GM20431 (cell line): Measurements from ENCODE around the gene ATP23.

Source experiments
- in situ Hi-C: fragments of 300-500 bp; cut with MseI, MboI; formaldehyde crosslinking; loops from one replicate; pipeline ENCODE4 v1.15.0; 2020; ENCODE audit warnings: low sequenced_read_pairs; ENCODE audit not compliant: unreplicated experiment

ATP23 gene

DNA sequence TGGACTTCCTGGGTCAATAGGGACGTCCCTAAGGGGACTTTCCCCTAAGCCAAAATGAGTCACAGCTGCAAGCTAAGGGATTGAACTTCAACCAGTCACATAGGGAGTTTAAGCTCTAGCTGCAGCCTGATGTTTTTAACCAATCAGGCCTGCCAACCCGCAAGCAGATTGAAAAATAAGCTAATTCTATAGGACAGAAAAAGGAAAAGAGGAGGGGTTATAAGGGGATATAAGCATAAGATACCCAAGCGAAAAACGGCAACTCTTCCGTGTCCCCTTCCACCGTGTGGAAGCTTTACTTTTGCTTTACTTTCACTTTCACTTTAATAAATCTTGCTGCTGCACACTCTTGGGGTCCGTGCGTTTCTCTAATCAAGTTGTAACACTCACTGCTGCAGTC lies 24.4 kb downstream of the ATP23 start:
- in situ Hi-C loops = no loop called here

DNA sequence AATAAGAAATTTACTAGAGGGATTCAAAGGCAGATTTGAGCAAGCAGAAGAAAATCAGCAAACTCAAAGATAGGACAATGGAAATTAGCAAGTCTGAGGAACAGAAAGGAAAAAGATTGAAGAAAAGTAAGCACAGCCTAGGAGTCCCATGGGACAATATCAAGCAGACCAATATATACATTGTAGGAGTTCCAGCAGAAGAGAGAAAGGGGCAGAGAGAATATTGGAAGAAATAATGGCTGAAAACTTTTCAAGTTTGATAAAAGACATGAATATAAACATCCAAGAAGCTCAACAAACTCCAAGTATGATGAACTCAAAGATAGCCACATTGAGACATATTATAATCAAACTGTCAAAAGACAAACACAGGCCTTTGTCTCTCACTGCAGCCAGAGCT lies 25.2 kb downstream of the ATP23 start:
- in situ Hi-C loops = no loop called here

DNA sequence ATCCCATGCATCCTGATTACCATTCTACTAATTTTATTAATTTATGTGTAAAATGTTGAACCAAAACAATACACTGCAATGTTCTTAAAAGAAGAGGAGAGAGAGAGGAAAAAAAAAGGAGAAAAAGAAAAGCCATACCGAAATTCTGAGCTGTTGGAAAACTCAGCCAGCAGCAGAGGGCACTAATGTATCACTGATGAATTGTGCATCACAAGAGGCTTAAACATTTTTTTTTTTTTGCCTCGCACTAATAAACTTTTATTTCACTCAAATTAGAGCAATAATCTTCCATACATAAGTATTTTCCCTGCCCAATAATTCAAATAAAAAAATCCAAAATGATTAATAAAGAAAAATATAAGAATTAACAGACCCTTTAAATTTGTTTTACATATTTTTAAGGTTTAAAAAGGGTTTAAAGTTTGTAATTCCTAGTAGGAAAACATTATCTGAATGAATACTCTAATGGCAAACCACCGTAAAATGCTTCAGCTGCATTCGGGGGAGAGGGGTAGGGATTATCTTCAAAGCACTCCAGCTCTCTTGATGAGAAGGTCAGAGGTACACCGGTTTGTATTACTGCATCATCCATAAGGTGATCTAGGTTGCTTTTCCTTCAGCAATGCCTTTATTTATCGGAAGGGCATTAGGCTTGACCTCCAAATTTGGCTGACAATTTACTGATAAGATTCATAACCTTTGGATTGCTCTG lies 41.9 kb downstream of the ATP23 start:
- in situ Hi-C loops = no loop called here

DNA sequence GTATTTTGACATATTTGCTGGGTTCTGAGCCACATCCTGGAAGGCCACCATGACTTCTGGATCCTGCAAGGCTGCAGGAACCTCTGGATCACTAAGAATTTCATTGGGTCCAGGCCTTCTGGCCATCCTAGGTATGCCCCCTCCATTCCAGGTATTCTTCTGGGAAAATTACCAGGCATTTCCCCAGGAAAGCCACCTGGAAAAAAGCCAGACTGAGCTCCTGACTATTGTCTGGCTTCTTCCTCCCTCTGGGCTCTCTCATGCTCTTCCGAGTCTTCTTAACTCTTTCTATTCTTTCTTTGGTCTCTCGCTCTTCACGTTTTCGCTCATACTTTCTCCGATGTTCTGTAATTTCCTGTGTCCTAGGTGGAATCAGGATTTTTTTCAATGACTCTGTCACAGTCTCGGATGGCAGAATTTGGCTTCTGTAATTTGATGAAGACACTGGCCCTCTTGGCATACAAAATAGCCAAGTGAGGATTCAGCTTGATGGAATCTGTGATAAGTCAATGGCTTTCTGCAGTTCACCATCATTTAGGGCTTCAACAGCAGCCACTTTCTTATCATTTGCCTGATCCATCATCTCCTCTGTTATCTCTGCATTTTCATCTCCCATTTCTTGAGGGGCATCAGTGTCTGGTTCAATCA lies 42.6 kb downstream of the ATP23 start:
- in situ Hi-C loops = no loop called here

DNA sequence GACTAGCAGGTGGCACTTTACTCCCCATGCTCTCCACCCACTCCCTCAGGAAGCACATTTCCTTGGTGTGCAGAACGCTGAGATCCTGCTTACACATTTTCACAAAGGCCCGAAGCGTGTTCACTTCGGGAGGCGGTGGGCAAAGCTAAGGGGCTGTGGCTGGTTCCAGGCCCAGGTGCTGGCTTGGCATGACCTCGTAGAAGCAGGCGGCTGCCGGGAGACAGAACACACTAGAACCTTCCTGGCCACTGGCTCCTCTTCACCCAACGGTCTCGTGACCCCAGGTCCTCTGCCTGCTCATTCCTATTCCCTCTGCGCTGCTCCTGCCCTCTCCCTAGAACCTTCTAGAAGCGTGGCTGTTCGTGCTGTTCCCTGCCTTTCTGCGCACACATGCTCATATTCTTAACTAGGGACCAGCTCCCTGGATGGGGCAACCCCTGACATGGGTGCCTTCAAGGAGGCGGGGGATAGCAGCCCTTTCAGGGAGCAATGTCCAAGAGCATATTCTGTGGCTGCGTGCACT lies 43.3 kb downstream of the ATP23 start:
- in situ Hi-C loops = no loop called here

DNA sequence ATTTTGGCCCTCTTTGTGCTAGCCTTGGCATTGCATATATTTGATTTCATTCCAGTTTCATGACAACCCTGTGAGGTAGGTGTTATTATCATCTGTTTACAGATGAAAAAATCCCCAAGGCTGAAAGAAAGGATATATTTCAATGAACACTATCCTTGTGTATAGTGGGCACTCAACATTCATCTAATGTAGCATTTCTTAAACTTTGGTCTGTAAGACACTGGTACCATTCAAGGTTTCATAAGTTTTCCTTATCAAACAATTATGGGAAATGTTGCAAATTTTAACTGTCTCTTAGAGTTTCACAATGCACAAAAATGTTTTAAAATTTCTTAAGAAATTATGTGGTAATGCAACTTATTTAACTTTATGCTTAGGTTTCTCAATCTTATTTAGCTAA lies 44.3 kb downstream of the ATP23 start:
- in situ Hi-C loops = no loop called here

DNA sequence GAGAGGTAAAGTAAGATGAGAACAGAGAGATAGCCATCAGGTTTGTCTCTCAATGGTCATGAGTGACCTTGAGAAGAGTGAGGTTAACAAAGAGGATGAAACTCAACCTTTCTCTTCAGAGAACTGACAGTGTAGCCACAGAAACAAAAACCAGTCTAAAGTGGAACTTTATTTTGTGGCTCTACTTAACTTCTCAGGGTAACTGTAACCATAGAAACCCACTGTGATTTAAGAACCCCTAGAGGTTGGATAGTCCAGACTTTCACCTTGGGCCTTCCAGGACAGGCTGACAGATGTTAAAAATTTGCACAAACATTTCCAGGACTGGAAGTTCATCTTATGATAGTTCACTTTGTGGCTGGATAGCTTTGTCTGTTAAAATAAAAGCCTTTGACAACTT lies 48.5 kb downstream of the ATP23 start:
- in situ Hi-C loops = no loop called here

DNA sequence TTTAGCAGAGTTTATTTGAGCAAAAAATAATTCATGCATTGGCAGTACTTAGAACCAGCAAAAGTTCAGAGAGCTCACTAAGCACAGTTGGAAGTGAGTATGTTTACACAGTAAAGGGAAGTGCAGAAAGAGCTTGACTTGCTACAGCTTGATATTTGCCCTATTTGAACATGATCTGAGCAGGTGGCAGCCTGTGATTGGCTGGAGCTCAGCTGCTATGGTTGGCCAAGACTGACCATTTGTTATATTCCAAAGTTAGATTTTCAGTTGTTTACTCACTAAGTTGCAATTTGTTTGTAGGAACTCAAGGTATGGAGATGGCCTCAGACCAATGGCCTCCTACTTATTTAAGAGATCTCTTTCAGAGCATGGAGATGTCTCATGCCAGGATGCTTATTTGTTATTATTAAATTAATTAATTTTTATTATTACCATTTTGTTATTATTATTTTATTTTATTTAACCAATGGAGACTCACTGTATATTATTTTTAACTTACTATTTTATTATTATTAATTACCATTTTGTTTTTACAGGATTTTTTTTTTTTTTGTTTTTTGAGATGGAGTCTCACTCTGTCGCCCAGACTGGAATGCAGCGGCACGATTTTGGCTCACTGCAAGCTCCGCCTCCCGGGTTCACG lies 49.0 kb downstream of the ATP23 start:
- in situ Hi-C loops = no loop called here

DNA sequence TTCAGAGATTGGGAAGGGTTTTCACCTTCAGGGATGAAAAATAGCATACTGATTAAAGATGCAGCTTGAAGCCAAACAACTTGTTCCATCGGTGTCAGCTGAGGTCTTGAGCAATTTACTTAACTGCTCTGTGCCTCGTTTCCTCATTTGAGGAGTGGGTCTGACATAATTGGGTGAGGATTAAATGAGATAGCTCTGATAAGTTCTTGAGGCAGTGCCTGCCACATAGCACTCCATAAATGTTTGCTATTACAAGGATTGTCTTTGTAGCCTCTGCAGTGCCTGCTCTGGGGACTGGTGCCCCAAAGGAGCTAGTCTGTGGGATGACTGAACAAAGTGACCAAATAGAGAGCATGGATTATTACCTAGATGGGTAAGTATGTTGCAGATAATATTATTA lies 50.6 kb downstream of the ATP23 start:
- in situ Hi-C loops = no loop called here

DNA sequence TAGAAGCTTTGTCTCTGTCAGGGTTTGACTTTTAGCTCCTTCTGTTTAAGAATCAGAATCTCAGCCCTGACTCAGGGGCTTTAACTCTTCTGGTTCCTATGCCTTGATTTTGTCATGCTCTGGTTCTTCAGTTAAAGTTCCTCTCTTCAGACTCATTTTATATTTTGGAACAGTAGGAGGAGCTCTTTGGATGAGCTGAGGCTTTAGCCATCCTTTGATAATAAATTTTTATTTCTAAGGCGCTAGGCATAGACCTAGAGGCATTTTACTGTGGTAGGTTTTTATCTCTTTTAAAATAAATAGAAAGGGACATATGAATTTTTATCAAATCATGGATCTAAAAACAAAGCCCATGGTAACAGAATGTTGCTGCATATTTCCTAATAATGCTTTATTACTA lies 51.7 kb downstream of the ATP23 start:
- in situ Hi-C loops = no loop called here

DNA sequence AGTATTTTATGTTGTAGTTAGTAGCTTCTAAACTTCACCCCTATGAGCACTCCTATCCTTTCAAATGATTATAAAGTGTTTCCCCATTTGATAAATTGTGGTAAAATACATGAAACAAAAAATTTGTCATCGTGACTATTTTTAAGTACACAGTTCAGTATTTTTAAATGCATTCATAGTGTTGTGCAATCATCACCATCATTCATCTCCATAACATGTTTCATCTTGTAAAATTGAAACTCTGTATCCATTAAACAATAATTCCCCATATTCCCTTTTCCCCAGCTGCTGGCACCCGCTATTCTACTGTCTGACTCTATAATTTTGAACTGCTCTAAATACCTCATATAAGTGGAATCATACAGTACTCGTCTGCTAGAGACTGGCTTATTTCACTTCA lies 52.5 kb downstream of the ATP23 start:
- in situ Hi-C loops = no loop called here

DNA sequence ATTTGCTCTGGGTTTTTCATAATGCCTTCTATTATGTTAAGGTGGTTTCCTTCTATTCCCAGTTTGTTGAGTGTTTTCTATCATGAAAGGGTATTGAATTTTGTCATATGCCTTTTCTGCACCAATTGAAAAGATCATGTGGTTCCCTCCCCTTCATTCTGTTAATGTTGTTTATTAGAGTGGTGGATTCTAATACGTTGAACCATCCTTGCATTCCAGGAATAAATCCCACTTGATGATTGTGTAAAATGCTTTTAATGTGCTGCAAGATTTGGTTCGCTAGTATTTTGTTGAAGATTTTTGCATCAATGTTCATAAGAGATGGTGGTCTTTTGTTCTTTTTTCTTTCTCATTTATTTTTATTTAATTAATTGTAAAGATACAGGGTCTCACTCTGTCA lies 55.2 kb downstream of the ATP23 start:
- in situ Hi-C loops = no loop called here

DNA sequence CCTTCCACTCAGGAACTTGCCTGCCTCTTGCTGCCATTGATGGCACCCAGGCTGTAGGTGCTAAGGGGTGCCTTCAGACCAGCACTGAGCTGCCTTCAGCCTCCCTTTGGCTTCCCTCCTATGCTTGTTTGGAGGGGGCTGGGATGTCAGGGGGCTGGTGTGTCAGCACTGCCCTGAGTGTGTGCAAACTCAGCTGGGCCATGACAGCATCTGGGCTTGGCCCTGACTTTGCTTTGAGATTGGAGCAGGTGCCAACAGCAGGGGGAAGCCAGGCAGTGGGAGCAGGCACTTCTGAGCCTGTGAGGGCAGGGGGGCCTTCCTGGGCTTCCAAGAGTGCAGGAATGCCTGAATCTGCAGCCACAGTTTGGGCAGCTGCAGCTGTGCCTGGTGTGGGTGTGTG lies 56.9 kb downstream of the ATP23 start:
- in situ Hi-C loops = no loop called here

DNA sequence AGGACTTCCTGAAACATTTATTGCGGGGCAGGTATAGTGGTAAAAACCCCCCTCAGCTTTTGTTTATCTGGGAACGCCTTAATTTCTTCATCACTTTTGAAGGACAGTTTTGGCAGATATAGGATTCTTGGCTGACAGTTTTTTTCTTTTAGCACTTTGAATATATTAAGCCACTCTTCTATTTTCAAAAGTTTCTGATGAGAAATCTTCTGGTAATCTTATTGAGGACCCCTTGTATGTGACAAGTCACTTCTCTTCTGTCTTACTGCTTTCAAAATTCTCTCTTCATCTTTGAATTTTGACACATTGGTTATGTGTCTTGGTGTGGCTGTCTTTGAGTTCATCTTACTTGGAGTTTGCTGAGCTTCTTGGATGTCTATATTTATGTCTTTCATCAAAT lies 59.1 kb downstream of the ATP23 start:
- in situ Hi-C loops = no loop called here

DNA sequence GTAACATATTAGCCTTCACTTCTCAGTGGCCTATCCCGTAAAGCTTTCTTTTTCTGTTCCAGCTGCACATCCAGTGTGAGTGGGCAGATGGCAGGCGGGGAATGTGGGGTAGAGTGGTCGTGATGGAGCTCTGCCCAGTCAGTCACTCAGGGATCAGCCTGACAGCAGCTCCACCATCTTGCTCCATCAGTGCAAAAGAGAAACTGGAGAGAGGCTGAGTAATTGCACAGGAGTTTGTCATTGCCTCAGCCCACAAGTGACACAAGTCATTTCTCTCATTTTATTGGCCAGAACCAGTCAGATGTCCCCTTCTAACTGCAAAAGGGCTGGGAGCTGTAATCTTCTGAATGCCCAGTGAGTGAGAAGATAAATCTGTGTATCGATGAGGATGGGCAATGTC lies 66.5 kb downstream of the ATP23 start:
- in situ Hi-C loops = no loop called here

DNA sequence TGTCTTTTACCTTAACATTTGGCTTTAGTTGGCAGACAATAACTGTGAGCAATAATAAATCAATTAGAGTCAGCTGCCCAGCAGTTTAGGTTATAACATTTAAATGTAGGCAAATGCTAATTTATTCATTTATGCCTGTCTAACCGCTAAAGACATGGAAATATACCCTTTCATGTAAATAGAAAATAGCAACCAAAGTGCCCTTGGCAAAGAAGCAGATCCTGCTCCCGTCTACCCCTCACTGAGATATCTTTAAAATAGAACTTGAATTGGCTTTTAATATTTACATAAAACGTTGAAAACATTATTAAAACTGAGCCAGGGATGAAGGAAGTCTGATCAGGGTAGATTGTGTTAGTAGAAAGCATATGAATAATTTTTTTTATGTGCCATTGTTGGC lies 67.3 kb downstream of the ATP23 start:
- in situ Hi-C loops = no loop called here
